SU-DHL-6 (cell line): ENCODE measurements around the gene FOSB.
A peak's percentile ranks its signal among the peaks of the same experiment; 100 is the strongest.

Experiments
- H2AFZ ChIP-seq: fragments of 200-600 bp; sonication (generic); 2 replicates; pipeline ENCODE4 v1.6.1; 2014; ENCODE audit warnings: low read depth, mild to moderate bottlenecking, moderate library complexity, mixed read lengths, antibody characterized with exemption, low read length; ENCODE audit not compliant: severe bottlenecking
- H3F3A ChIP-seq: fragments of 200-600 bp; shearing (Covaris generic); 2 replicates; pipeline ENCODE4 v1.6.0; 2016; ENCODE audit warnings: antibody characterized with exemption, mild to moderate bottlenecking; ENCODE audit not compliant: insufficient read depth
- H3K27ac ChIP-seq: fragments of 200-600 bp; sonication (generic); 2 replicates; pipeline ENCODE4 v1.5.1; 2016; ENCODE audit warnings: low read depth, mild to moderate bottlenecking, low read length, moderate library complexity, mixed read lengths
- H3K27me3 ChIP-seq: fragments of 200-600 bp; sonication (generic), shearing (Covaris generic); 2 replicates; pipeline ENCODE4 v1.6.0; 2014; ENCODE audit warnings: mild to moderate bottlenecking, low read length
- H3K36me3 ChIP-seq: fragments of 200-600 bp; sonication (generic); 2 replicates; pipeline ENCODE4 v1.6.1; 2014; ENCODE audit warnings: mild to moderate bottlenecking, low read length, mixed read lengths
- H3K4me2 ChIP-seq: fragments of 300-600, 200-600 bp; shearing (Covaris generic), sonication (generic); 2 replicates; pipeline ENCODE4 v1.6.0; 2014; ENCODE audit warnings: low read length, low read depth, mild to moderate bottlenecking; ENCODE audit not compliant: poor library complexity, severe bottlenecking
- H3K4me3 ChIP-seq: fragments of 200-600 bp; sonication (generic); 2 replicates; pipeline ENCODE4 v1.5.1; 2014; ENCODE audit warnings: antibody characterized with exemption, low read length, mild to moderate bottlenecking, mixed read lengths; ENCODE audit not compliant: insufficient read depth, poor library complexity, severe bottlenecking
- H3K79me2 ChIP-seq: fragments of 200-600 bp; sonication (generic); 2 replicates; pipeline ENCODE4 v1.6.1; 2014; ENCODE audit warnings: mild to moderate bottlenecking, low read length, moderate library complexity; ENCODE audit not compliant: insufficient read depth
- H3K9ac ChIP-seq: fragments of 200-600 bp; sonication (generic); 2 replicates; pipeline ENCODE4 v1.7.0; 2014; ENCODE audit warnings: mild to moderate bottlenecking, low read length
- H3K9me2 ChIP-seq: fragments of 200-600 bp; sonication (generic); replicated peaks from 2 replicates; pipeline ENCODE4 v1.6.1; 2014; ENCODE audit warnings: low read length; ENCODE audit not compliant: insufficient read depth
- H3K9me3 ChIP-seq: fragments of 200-600 bp; sonication (generic); 2 replicates; pipeline ENCODE4 v1.6.1; 2014; ENCODE audit warnings: low read length, mixed read lengths; ENCODE audit not compliant: insufficient read depth
- H4K20me1 ChIP-seq: fragments of 200-600 bp; sonication (generic); 2 replicates; pipeline ENCODE4 v1.6.1; 2014; ENCODE audit warnings: low read depth, mild to moderate bottlenecking, antibody characterized with exemption, low read length, moderate library complexity, mixed read lengths
- EZH2phosphoT487 ChIP-seq: fragments of 200-600 bp; sonication (generic), shearing (Covaris generic); conservative IDR thresholded peaks from 2 replicates; pipeline ENCODE4 v1.6.1; 2018; ENCODE audit warnings: mild to moderate bottlenecking, antibody characterized with exemption, low read length, moderate library complexity, mixed read lengths
- TF ChIP-seq, protein P1 (sequence below): fragments of 200-600 bp; sonication (generic); IDR thresholded peaks from one replicate; pipeline ENCODE4 v1.5.1; 2017; ENCODE audit warnings: antibody characterized with exemption, mild to moderate bottlenecking, low read length, moderate library complexity; ENCODE audit not compliant: insufficient read depth, poor library complexity, severe bottlenecking

Gene FOSB

DNA sequence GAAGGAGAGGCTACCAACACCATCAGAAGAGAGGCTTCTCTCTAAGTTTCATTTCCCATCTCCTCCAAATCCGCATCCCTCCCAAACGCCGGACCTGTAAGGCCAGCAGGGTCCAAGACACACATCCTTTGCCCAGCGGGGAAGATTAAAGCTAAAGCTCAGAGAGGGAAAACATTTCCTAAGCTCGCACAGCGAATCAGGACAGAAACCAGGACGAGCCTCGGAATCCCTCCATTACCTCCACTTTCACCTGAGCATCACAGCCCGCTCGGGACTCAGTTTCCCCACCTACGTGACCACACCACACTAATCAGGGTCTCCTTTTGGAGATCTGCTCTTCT, 711 bp upstream of the FOSB start:
- H3K4me3 ChIP-seq: peak overlapping the region; percentile 59
- peak overlapping the region; percentile 86 for H2AFZ ChIP-seq
- H3K27ac ChIP-seq: no peak overlapping the region
- H3K79me2 ChIP-seq: no peaks in the 10 kb centered on the region
- H3K36me3 ChIP-seq: no peaks in the 10 kb centered on the region
- no peaks in the 10 kb centered on the region for H4K20me1 ChIP-seq
- TF ChIP-seq, protein P1, sequence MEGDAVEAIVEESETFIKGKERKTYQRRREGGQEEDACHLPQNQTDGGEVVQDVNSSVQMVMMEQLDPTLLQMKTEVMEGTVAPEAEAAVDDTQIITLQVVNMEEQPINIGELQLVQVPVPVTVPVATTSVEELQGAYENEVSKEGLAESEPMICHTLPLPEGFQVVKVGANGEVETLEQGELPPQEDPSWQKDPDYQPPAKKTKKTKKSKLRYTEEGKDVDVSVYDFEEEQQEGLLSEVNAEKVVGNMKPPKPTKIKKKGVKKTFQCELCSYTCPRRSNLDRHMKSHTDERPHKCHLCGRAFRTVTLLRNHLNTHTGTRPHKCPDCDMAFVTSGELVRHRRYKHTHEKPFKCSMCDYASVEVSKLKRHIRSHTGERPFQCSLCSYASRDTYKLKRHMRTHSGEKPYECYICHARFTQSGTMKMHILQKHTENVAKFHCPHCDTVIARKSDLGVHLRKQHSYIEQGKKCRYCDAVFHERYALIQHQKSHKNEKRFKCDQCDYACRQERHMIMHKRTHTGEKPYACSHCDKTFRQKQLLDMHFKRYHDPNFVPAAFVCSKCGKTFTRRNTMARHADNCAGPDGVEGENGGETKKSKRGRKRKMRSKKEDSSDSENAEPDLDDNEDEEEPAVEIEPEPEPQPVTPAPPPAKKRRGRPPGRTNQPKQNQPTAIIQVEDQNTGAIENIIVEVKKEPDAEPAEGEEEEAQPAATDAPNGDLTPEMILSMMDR: no peak
- no peak for TF ChIP-seq EZH2phosphoT487
- no peaks in the 10 kb centered on the region for H3K9me3 ChIP-seq
- peak overlapping the region; percentile 49 for H3K9ac ChIP-seq
- H3K9me2 ChIP-seq: no peaks in the 10 kb centered on the region
- peak overlapping the region; percentile 81 for H3K4me2 ChIP-seq
- no peaks in the 10 kb centered on the region for H3K27me3 ChIP-seq
- H3F3A ChIP-seq: 0 out of 2 replicates have a peak, but pooled peaks cover 3% of the 10 kb centered on the region

DNA sequence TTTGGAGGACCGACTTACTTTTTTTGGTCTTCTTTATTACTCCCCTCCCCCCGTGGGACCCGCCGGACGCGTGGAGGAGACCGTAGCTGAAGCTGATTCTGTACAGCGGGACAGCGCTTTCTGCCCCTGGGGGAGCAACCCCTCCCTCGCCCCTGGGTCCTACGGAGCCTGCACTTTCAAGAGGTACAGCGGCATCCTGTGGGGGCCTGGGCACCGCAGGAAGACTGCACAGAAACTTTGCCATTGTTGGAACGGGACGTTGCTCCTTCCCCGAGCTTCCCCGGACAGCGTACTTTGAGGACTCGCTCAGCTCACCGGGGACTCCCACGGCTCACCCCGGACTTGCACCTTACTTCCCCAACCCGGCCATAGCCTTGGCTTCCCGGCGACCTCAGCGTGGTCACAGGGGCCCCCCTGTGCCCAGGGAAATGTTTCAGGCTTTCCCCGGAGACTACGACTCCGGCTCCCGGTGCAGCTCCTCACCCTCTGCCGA, 409 bp downstream of the FOSB start:
- TF ChIP-seq, protein P1: no peak
- no peak for TF ChIP-seq EZH2phosphoT487
- no peaks in the 10 kb centered on the region for H3K27me3 ChIP-seq
- 0 out of 2 replicates have a peak overlapping the region, but pooled peaks have one; percentile 27 for H3K27ac ChIP-seq
- H3K79me2 ChIP-seq: no peaks in the 10 kb centered on the region
- H4K20me1 ChIP-seq: no peaks in the 10 kb centered on the region
- no peaks in the 10 kb centered on the region for H3K36me3 ChIP-seq
- peak overlapping the region; percentile 59 for H3K4me3 ChIP-seq
- H3K9me2 ChIP-seq: no peaks in the 10 kb centered on the region
- no peaks in the 10 kb centered on the region for H3K9me3 ChIP-seq
- H3K4me2 ChIP-seq: peak overlapping the region; percentile 81
- H2AFZ ChIP-seq: peak overlapping the region; percentile 73
- H3K9ac ChIP-seq: peak overlapping the region; percentile 59
- 0 out of 2 replicates have a peak, but pooled peaks cover 3% of the 10 kb centered on the region for H3F3A ChIP-seq

DNA sequence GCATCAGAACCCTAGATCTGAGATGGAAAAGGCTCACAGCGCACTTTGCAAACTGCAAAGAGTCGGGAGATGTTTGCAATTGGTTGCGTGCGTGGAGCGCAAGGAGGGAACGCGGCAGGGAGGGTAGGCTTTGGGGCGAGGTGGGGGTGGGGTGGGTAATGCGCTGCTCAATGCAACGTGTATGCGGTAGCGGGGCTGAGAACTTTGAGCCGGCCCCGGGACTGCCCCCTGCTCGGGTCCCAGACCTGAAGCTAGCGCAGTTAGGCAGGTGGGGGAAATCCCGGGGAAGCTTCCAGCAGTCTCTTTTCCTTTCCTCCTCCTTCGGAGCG, 971 bp downstream of the FOSB start:
- no peak for TF ChIP-seq EZH2phosphoT487
- TF ChIP-seq, protein P1: no peak
- Histone ChIP-seq H4K20me1 (no peaks in the 10 kb centered on the region), H3K36me3 (no peaks in the 10 kb centered on the region), H2AFZ (peak overlapping the region; percentile 73), H3K79me2 (no peaks in the 10 kb centered on the region), H3F3A (0 out of 2 replicates have a peak, but pooled peaks cover 3% of the 10 kb centered on the region), H3K27me3 (no peaks in the 10 kb centered on the region), H3K4me3 (peak overlapping the region; percentile 59), H3K27ac (peak overlapping the region; percentile 27; the same call in 1 of the 2 replicates), H3K9ac (peak overlapping the region; percentile 59), H3K4me2 (peak overlapping the region; percentile 81), H3K9me3 (no peaks in the 10 kb centered on the region), H3K9me2 (no peaks in the 10 kb centered on the region)
